GM19452 (cell line): Measurements from ENCODE around the gene RASSF5.

Source experiments
- ATAC-seq: cut with Tn5 transposase; IDR thresholded peaks from one replicate; pipeline ENCODE4 v1.9.1; 2021; ENCODE audit not compliant: unreplicated experiment

RASSF5 gene

GRCh38 chr1:206495493-206496046 lies 11.8 kb upstream of the RASSF5 start:
- peak; percentile 28 for ATAC-seq

- ATAC-seq: peak; percentile 67
Observed at GRCh38 chr1:206496131-206496793, 11.1 kb upstream of the RASSF5 start.

- no peak for ATAC-seq
Observed at GRCh38 chr1:206497363-206497762, 10.0 kb upstream of the RASSF5 start.

- no peak for ATAC-seq
Observed at GRCh38 chr1:206497774-206498173, 9.6 kb upstream of the RASSF5 start.

- ATAC-seq: no peak
Observed at GRCh38 chr1:206498685-206499084, 8.6 kb upstream of the RASSF5 start.

GRCh38 chr1:206500046-206500445 lies 7.3 kb upstream of the RASSF5 start:
- ATAC-seq: no peak

GRCh38 chr1:206501881-206502280 lies 5.5 kb upstream of the RASSF5 start:
- no peak for ATAC-seq

- no peak for ATAC-seq
Observed at GRCh38 chr1:206502403-206502802, 4.9 kb upstream of the RASSF5 start.

- ATAC-seq: no peak
Observed at GRCh38 chr1:206502812-206503211, 4.5 kb upstream of the RASSF5 start.

GRCh38 chr1:206503591-206504362 lies 3.6 kb upstream of the RASSF5 start:
- ATAC-seq: peak; percentile 68

GRCh38 chr1:206504363-206504713 lies 3.0 kb upstream of the RASSF5 start:
- no peak for ATAC-seq

- ATAC-seq: no peak
Observed at GRCh38 chr1:206505702-206506355, 1.5 kb upstream of the RASSF5 start.

- ATAC-seq: peak; percentile 21
Observed at GRCh38 chr1:206506405-206507283, 687 bp upstream of the RASSF5 start.

- ATAC-seq: no peak
Observed at GRCh38 chr1:206508130-206508889, 979 bp downstream of the RASSF5 start.

GRCh38 chr1:206508956-206509355 lies 1.6 kb downstream of the RASSF5 start:
- no peak for ATAC-seq

- ATAC-seq: no peak
Observed at GRCh38 chr1:206509612-206510257, 2.4 kb downstream of the RASSF5 start.

GRCh38 chr1:206510371-206510770 lies 3.0 kb downstream of the RASSF5 start:
- ATAC-seq: no peak

GRCh38 chr1:206511362-206512057 lies 4.2 kb downstream of the RASSF5 start:
- no peak for ATAC-seq
